HG02852 (cell line): Measurements from ENCODE around the gene PARP3.

Experiments used
- ATAC-seq: cut with Tn5 transposase; IDR thresholded peaks from one replicate; pipeline ENCODE4 v1.9.1; 2021; ENCODE audit warnings: mild to moderate bottlenecking, moderate library complexity; ENCODE audit not compliant: unreplicated experiment

PARP3 gene

GRCh38 chr3:51933471-51934138 lies 8.6 kb upstream of the PARP3 start:
- no peak for ATAC-seq

- ATAC-seq: no peak
Measured at GRCh38 chr3:51934139-51934850, 7.9 kb upstream of the PARP3 start.

- no peak for ATAC-seq
Measured at GRCh38 chr3:51934991-51935885, 6.9 kb upstream of the PARP3 start.

- ATAC-seq: no peak
Measured at GRCh38 chr3:51935886-51936755, 6.0 kb upstream of the PARP3 start.

GRCh38 chr3:51937014-51937413 lies 5.1 kb upstream of the PARP3 start:
- no peak for ATAC-seq

- ATAC-seq: no peak
Measured at GRCh38 chr3:51937611-51938450, 4.3 kb upstream of the PARP3 start.

GRCh38 chr3:51938780-51939425 lies 3.3 kb upstream of the PARP3 start:
- no peak for ATAC-seq

GRCh38 chr3:51940648-51941462 lies 1.3 kb upstream of the PARP3 start:
- ATAC-seq: no peak

GRCh38 chr3:51941463-51941797 lies 733 bp upstream of the PARP3 start:
- no peak for ATAC-seq

GRCh38 chr3:51942603-51943450 lies 664 bp downstream of the PARP3 start:
- ATAC-seq: no peak

GRCh38 chr3:51943451-51944391 lies 1.6 kb downstream of the PARP3 start:
- ATAC-seq: no peak

GRCh38 chr3:51944451-51945021 lies 2.4 kb downstream of the PARP3 start:
- ATAC-seq: no peak

- ATAC-seq: no peak
Measured at GRCh38 chr3:51945031-51945840, 3.1 kb downstream of the PARP3 start.

- no peak for ATAC-seq
Measured at GRCh38 chr3:51945926-51946705, 4.0 kb downstream of the PARP3 start.

GRCh38 chr3:51946796-51947195 lies 4.6 kb downstream of the PARP3 start:
- ATAC-seq: no peak
